Measurements from ENCODE around the gene FCHSD1. TPM values are rescaled to one million over a fixed set of nuclear protein-coding genes. Genes with fewer than 3 reads are reported as not detected.
A peak's percentile ranks its signal among the peaks of the same experiment; 100 is the strongest.

FCHSD1 gene
- total RNA-seq, 1 donor from 2014 or later: 33.0 TPM

DNA sequence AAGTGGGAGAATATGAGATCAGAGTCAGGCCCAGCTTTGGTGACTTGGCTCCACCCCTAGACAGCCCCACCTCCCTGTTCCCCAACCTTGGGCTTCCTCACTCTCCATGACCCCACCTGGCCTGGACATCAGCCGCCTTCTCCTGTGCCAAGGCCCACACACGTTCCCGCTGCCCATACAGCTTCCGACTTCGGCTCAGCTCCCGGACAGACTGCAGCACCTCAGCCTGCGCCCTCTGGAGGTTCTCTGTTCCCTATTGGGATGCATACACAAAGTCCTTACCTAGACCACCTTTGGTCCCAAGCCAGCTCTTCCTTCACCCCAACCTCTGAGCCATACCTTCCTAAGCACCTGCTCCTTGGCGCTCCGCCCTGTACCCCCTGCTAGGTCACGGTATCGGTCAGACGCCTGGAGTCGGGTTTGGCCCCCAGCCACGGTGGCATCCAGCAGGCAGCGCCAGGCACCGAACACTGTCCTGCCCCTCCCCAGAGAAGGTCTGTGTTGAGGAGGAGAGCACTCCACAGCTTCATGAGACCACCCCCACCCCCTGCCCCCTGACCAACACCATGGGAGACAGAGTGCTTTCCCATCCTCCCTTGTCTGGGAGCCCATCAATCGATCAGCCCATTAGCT is 2.0 kb downstream of the FCHSD1 start:
- intact Hi-C loops (cut with DNase I): no loop called here
- DNase-seq (ENCODE audit: low spot score): no peak
- ATAC-seq: no peak

DNA sequence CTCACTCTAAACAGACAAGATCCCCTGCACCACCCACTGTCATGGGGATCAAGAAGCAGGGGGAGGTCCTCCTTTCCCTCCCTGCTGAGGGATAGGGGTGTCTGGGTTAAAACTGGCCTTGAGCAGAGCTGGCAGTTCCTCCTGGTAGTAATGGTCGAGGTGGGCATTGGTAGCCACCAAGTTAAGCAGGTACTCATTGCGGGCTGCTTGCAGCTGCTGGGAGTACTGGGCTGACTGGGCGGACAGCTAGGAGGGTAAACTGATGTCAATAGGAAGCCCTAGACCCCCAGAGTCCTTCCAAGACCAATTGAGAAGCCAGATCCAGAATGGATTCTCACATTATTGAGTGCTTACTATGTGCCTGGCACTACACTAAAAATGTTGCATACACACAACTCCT is 3.4 kb downstream of the FCHSD1 start:
- ATAC-seq (no peak), DNase-seq (ENCODE audit: low spot score) (no peak)
- intact Hi-C loops (cut with DNase I): no loop called here

DNA sequence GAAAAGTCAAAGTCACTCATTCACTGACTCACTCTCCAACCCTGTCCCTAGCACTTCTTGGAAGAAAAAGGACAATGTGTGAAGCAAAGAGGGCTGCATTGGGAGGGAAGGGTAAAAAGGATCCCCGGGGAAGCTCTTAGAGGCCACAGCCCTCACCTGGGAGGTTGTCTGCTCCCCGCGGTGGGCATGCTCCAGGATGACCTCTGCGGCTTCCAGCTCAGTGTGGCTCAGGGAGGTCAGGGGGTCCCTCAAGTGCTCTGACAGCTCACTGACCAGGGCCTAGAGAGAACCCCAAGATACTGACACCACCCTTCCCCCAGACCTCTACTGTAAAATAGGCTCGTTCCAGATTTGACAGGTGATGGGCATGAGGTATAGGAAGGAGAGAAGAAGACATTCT is 4.0 kb downstream of the FCHSD1 start:
- DNase-seq (ENCODE audit: low spot score): no peak
- intact Hi-C loops (cut with DNase I): no loop called here
- ATAC-seq: no peak

DNA sequence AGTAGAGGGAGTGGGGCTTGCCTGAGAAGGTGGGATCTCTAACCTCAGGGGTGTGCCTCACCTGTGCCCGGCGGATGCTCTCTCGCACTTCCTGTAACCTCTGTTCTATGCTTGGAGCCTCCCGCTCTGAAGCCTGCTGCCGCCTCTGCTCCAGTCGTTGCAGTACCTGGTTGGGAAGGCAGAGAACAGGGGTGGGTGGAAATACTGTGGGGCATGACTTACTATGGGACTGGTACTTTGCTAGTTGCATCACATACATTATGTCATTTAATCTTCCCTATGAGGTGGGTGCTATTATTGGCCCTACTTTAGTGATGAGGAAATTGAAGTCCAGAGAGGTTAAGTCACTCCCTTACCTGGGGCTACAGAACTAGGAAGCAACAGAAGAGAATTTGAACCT is 5.2 kb downstream of the FCHSD1 start:
- DNase-seq (ENCODE audit: low spot score) (no peak), ATAC-seq (no peak)
- intact Hi-C loops (cut with DNase I): no loop called here

DNA sequence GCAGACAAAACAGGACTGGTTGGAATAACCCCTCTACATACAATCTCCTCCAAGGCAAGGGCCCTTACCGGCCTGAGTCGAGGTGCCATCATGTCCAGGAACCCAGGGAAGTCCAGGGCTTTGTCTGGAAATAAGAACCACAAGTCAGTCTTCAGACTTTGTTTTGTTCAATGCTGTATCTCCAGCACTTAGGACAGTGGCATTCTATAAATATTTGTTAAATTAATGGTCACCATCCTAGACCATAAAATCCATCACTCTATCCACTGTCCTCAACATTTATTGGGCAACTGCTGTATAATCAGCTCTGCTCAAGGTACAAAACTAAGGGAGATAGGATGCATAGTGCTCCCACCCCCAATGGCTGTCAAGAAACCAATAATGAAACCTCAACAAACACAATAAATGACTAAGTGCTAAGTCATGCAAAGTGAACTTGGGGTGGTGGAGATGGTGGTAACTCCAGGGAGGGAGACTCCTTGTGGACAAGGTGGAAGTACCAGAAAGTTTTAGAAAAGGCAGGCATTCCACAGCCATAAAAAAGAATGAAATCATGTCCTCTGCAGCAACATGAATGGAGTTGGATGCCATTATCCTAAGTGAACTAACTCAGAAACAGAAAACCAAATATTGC is 9.5 kb downstream of the FCHSD1 start:
- DNase-seq (ENCODE audit: low spot score): no peak
- intact Hi-C loops (cut with DNase I): no loop called here
- no peak for ATAC-seq

DNA sequence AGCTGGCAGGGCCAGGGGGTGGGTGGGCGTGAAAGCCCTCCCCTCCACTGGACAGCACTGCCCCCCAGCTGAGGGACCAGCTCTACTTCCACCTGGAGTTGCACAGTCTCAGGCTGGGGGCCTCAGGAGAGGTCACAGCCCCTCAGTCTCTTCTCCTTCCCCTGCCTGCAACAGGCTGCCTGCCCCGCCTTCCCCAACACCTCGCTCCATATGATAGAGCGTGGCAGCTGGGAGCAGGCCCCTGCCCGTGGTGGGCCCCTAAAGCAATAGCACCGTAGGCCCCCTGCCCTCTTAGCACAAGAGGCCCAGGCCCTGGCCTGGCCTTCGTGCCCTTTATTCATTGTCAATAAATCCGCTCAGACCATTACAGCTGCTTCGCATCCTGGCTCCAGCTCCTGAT is 10.5 kb downstream of the FCHSD1 start:
- ATAC-seq: no peak
- intact Hi-C loops (cut with DNase I): no loop called here

DNA sequence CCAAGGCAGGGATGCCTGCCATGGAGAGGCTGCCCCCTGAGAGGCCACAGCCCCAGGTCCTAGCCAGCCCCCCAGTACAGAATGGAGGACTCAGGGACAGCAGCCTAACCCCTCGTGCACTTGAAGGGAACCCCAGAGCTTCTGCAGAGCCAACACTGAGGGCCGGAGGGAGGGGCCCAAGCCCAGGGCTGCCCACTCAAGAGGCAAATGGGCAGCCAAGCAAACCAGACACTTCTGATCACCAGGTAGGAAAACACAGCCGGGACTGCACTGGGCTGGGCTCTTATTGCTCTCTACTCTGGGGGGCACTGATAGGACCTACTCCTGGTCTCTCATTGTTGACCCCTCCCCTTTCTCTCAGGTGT is 11.2 kb downstream of the FCHSD1 start:
- ATAC-seq (no peak), DNase-seq (ENCODE audit: low spot score) (no peak)
- intact Hi-C loops (cut with DNase I): no loop called here

More for the DNA sequence above, 10.5 kb downstream of the FCHSD1 start:
- DNase-seq (ENCODE audit: low spot score): no peak

DNA sequence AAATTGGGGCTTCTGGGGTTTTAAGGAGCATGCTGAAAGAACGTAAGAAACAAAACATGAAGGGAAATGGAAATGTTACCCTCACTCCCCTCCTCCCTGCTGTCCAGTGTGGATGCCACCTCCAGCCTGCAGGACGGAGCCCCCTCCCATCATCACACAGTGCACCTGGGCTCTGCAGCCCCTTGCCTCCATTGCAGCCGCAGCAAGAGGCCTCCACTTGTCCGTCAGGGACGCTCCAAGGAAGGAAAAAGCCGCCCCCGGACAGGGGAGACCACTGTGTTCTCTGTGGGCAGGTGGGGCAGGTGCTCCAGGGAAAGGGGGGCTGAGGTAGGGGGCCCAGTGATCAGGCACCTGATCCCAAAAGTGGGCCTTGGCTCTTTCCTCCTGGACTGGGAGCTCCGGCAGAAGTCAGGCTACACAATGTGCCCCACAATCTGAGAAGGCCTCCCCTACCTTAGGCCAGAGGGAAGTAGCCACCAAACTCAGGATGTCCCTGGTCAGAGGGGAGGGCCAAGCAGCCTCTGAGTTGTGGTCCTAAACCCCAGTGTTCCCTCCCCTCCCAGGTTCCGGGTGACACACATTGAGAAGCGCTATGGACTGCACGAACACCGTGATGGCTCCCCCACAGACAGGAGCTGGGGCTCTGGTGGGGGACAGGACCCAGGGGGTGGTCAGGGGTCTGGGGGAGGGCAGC is 11.7 kb downstream of the FCHSD1 start:
- intact Hi-C loops (cut with DNase I): no loop called here
- ATAC-seq (no peak), DNase-seq (ENCODE audit: low spot score) (no peak)

DNA sequence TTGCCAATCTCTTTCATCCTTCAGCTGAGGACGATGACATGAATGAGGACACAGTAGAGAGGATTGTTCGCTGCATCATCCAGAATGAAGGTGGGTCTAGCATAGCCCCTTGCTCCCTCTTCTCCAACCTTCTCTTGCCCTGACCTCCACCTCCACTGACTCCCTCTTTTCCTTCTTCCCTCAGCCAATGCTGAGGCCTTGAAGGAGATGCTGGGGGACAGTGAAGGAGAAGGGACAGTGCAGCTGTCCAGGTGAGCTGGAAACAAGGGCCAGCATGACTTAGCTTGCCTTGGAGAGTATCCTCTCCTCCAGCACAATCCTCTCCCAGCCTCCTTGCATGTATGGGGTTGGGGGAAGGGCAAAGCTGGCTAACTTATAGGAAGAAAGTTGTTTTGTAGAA is 12.4 kb downstream of the FCHSD1 start:
- DNase-seq (ENCODE audit: low spot score) (no peak), ATAC-seq (no peak)
- intact Hi-C loops (cut with DNase I): no loop called here

DNA sequence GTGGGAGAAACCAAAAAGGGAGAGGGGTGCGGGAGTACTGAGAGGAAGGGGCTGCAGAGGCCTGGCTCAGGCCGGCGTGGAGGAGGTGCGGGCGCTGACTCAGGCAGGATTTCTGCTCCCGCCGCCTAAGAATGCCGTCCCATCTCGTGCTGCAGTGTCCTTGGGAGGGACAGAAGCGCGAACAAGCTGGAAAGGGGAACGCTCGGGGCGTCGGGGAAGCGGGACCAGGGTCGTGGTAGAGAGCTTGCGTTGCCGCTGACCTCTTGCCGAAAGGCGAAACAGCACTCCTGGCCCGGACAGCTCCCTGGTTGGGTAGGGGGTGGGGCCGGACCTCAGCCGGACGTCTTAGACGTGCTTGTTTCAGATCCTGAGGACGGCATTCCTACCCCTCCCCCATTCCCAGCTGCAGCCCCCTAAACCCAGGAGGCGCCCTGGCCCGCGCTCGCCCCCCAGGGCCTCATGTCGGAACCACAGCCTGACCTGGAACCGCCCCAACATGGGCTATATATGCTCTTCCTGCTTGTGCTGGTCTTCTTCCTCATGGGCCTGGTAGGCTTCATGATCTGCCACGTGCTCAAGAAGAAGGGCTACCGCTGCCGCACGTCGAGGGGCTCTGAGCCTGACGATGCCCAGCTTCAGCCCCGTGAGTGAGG is 13.3 kb downstream of the FCHSD1 start:
- peak; percentile 52 for ATAC-seq
- DNase-seq (ENCODE audit: low spot score): peak; percentile 79
- intact Hi-C loops (cut with DNase I): no loop called here

DNA sequence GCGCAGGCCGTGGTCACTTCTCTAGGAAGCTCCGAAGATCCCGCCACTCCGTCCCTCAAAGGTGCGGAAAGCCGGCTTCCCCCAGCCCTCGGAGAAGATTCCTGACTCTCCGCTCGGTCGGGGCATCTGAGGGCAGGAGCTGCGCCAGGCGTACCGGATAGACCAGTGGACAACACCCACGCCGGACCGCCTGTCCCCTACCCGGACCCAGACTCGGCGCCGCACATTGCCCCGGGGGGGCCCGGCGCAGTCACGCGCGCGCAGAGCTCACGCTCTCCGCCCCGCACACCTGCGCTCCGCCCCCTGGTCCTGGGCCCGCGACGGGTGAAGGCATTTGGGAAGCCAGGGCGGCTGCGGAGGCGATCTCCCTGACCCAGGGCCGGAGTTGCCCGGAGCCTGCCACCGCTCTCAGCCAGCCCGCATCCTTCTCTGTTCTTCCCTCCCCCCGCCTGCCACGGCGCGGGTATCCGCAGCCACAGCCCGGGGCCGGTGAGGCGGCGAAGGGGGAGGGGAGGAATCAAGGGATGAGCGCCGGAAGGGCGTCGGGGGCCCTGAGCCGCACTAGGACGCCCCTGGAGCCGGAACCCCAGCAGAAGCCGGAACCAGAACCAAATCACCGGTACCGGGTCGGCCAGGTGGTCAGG is 14.0 kb downstream of the FCHSD1 start:
- ATAC-seq (peak; percentile 14), DNase-seq (ENCODE audit: low spot score) (no peak)
- intact Hi-C loops (cut with DNase I): no loop called here

DNA sequence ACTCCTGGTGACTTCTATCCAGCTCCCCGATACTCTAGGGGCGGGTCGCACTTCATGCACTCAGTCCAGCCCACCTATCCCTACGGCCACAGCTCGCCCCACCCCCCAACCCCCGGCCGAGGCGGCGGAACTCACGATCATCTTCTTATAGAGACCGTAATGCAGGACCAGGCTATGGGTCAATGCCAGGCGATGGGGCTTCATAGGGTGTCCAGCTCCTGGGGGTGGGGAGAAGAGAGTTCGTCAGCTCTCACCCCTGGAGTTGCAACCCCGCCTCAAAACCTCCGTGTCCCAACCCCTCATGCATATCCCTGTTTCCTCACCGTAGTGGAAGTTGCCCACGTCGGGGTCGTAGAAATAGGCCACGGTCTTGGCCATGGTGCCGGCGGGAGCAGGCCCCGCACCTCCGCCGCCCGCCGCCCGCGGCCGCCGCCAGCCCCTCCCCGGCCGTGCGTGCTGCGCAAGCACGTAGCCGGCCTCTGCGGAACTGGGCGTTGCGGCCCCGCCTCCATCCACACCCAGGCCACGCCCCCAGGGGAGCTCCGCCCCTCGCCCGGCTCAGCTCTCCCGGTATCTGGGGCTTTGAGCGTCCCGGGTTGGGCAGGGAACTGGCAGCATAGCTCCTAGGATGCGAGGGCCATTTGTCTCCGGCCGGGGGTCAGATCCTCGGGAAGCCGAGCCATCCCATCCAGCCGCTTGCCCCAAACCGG is 14.7 kb downstream of the FCHSD1 start, which contains the start of the genes HDAC3 and RELL2:
TSS of gene HDAC3 (minus strand) at position 437 of the 710 bp plus-strand sequence. CDS start at position 378, 59 bp downstream.
TSS of gene RELL2 (plus strand) at position 585 of the 710 bp plus-strand sequence. CDS start 1,229 bp downstream, outside the sequence.
- peak; percentile 98 for DNase-seq (ENCODE audit: low spot score)
- ATAC-seq: peak; percentile 98
- intact Hi-C loops (cut with DNase I): no loop called here

DNA sequence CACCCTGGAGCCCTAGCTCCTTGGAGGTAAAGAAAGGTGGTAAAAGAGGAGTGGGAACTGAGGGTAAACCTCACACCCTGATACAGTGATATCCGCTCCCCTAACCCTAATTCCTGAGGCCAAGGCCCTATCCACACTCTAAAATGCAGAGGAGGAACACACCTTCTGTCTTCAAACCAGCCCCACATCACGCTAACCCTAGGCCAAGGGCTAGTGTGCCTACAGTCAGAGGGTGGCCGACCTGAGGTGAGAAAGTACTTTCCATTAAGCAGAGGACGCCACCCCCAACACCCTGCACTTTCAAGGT is 15.2 kb downstream of the FCHSD1 start:
- ATAC-seq (peak; percentile 3), DNase-seq (ENCODE audit: low spot score) (no peak)
- intact Hi-C loops (cut with DNase I): no loop called here

DNA sequence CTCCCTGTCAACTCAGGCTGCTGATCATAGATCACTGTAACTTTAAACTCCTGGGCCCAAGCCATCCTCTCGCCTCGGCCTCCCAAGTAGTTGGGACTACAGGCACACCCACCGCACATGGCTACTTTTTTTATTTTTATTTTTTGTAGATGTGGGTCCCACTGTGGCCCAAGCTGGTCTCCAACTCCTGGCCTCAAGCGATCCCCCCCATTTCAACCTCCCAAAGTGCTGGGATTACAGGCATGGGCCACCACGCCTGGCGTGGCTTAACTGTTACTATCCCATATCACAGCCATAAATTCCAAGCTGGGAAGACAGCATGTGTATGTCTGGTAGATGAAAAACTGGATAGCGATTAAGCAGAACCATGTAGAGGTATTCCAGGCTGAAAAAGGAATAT is 15.6 kb downstream of the FCHSD1 start:
- DNase-seq (ENCODE audit: low spot score) (no peak), ATAC-seq (no peak)
- intact Hi-C loops (cut with DNase I): no loop called here

DNA sequence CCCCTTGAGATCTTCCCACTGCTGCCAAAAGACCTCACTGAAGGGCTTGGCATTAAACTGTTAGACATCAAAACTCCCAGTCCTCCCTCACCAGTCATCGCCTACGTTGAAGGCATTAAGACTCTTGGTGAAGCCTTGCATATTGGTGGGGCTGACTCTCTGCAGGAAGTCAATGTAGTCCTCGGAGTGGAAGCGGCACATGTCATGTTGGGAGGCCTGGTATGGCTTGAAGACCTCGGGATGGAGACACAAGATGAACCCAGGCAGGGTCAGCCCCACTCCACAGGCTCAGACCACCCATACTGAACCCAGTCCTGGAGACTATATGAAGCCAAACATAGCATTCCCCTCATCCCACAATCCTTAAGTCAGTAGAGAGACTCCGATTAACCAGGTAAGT is 16.5 kb downstream of the FCHSD1 start:
- ATAC-seq (no peak), DNase-seq (ENCODE audit: low spot score) (no peak)
- intact Hi-C loops (cut with DNase I): no loop called here

DNA sequence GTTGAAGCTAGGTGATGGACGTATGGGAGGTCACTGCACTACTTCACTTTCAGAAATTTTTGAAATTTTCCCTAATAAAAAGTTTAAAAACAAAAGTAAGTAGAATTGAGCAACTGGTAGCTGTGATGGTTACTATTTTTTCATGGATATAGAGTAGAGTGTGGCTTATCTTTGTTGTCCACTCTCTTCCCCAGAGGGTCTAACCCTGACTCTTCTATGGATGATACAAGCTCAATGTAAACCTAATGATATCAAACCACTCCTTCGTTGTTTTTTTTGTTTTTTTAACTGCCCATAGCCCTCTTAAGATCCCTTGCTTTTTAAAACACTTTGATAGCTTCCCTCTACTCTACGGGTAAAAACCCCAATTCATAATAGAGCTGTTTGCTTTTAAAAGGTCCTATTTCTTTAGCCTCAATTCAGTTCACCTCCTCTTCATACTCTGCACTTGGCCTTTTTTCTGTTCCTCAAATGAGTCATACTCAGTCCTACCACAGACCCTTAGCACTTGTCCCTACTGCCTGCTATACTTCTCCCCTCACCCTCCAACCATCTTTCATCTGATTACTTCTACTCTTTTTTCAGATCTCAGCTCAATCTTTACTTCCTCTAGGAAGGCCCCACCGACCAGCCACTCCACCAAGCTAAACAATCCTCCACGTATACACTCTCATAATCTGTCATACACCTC is 17.2 kb downstream of the FCHSD1 start:
- DNase-seq (ENCODE audit: low spot score) (no peak), ATAC-seq (no peak)
- intact Hi-C loops (cut with DNase I): no loop called here

DNA sequence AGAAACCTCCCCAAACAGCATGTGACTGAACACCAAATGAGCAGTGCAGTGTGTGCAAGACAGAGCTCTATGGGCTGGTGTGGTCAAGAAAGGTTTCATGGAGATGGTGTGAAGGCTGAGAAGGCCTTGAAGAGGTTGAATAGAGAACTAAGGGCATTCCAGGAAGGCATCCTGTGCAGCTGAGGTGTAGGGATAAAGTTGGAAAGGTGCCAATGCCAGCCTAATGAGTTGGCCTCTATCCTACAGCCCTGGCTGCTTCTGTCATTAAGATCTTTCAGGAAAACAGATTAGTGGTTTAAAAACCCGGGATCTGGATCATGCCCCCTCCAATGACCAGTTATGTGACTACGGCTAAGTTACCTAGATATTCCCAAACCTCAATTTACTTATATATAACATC is 18.6 kb downstream of the FCHSD1 start:
- intact Hi-C loops (cut with DNase I): no loop called here
- ATAC-seq: no peak
- no peak for DNase-seq (ENCODE audit: low spot score)

DNA sequence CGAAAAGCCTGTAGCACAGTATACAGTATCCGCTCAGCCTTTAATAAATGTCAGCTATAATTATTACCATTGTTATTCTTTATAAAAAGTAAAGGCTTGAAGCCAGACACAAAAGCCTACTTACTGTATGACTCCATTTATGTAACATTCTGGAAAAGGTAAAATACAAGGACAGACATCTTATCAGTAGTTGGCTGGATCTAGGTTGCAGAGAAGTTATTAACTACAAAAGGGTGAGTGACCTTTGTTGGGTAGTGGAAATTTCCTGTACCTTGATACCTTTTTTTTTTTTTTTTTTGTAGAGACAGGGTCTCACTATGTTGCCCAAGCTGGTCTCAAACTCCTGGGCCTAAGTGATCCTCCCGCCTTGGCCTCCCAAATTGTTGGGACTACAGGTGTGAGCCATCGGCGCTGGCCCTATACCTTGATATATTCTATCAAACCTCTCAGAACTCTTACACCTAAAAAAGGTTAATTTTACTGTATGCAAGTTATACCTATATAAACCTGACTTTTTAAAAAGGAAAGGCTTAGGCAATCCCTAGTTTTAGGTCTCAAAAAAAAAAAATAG is 20.6 kb downstream of the FCHSD1 start:
- no peak for DNase-seq (ENCODE audit: low spot score)
- no peak for ATAC-seq
- intact Hi-C loops (cut with DNase I): no loop called here
